TTC549 (cell line): ENCODE results near the gene DPP4.

Experiments
- FAIRE-seq: peaks from 2 replicates; lab custom pipeline; 2012; peaks lifted over from hg19 to GRCh38; lab: Jason Lieb, UNC

DPP4 gene

DNA sequence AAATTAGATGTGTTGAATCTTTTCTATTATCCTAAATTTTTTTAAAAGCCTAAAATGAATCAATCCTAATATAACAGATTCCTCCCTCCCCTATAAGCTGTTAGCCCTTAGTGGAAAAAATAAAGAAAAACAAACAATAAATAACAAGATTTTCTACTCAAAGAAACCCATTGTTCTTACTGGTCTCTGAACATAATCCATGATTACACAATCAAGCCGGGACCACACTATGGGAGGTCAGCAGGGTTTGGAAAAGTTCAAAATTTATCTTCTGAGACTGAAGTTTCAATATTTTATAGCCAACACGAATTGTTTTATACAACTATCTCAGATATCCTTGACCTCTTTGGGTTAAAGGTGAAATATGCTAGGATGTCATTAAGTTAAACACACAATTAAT is 57.9 kb downstream of the DPP4 start:
- FAIRE-seq = no peak

- FAIRE-seq = no peak
Measured at GRCh38 chr2:162014751-162015150, 59.3 kb downstream of the DPP4 start.

DNA sequence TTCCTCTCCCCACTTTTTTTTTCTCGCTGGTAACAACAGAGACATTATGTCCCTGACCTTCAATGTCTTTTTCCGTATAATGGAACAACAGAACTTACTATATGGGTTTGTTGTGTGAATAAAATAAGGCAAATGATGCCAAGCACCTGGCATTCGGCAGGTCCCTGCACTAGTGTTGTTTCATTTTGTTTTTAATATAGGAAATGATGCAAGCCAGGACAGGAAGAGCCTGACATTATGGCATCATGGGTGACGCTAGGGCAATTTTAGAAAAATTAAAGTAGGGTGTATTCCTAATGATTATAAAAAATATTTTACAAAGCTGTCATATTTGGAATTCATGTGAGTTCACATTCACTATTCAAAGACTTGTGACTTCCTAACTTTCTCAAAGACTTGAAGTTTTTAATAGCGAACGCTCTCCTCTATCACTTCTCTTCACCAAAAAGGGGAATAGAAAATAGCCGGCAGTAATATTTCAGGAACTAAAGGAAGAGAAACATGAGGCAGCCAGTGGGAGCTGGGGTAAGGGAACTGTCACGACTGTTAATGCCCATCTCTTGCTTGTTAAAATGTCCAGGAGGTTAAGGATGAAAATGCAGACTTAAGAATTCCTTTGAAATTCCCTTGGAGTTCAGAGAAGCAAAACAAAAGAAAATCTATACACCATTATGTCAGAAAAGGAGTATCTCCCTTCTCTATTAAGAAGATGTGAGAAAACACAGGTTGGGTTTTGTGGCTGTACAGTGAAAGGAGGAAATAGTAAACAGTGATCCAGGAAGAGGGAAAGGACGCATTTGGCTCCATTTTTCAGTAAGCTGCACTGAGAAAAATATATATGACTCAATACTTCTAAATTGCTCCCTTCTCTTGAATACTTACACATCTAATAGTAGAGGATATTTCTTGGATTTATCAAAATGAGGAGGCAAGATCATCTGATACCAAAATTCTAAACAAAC is 60.2 kb downstream of the DPP4 start:
- no peak for FAIRE-seq

DNA sequence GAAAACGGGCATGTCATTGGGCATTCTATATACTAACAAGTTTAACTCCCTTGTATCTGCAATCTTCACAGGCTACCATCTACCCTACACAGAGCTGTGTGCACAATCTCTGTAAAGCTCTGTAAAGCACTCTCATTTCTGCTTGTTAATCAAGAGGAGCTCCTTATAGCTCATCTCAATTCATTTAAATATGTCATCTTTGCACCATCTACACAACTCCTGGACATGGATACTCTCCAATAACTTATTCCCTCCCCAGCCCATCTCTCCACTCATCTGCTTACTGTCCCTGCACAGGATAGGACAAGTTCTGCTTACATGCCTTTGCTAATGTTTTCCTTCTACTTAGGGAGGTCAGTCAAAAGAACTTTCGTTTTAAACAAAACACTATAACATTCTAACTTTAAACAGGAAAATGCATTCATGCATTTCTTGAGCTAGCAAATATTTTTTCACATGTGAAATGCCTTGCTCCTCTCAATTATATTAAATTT is 61.4 kb downstream of the DPP4 start:
- no peak for FAIRE-seq

- no peak for FAIRE-seq
Measured at GRCh38 chr2:162011706-162012564, 62.1 kb downstream of the DPP4 start.

GRCh38 chr2:162009543-162009942 is 64.5 kb downstream of the DPP4 start:
- FAIRE-seq = no peak

DNA sequence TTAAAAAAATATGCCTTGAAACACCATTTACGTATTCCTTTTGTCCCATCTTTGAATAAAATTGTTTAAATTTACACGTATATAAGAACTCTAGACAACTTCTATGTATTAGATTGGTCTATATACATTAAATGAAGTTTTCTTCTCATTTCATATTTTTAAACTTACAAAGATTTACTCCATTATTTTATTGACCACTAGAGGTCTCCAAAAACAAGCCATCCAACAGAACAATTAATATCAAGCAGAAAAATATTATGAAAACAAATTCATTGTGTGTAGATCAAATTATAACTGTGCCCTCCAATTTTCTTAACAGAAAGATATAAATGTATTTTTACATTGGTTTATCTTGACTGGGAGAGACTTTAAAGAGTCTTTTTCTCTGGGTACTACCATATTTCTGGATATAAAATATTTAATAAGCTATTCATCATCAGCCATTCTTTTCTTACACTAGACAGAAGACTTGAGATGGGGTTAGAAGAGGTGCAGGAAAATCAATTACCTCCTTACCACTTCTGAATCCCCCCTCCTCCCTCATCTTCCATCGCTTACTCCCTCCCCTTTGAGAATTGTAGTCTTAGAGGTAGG is 66.5 kb downstream of the DPP4 start:
- peak; percentile 83 for FAIRE-seq

DNA sequence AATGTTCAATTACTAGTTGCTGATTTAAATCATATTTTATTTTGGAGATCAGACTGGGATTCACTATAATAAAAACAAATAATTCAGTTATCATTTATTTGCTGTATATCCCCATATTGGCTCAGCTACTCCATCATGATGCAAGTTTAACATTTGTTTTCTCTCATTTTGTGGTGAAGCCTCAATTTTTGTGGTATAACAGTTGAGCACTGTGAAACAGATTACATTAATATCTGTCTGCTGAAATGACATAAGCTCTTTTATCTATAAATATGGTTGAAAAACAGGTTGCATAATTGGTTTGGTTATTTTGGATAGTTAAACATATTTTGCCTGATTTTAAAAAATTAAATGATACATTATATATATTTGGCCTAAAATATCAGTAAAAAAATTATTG is 67.7 kb downstream of the DPP4 start:
- FAIRE-seq = no peak

DNA sequence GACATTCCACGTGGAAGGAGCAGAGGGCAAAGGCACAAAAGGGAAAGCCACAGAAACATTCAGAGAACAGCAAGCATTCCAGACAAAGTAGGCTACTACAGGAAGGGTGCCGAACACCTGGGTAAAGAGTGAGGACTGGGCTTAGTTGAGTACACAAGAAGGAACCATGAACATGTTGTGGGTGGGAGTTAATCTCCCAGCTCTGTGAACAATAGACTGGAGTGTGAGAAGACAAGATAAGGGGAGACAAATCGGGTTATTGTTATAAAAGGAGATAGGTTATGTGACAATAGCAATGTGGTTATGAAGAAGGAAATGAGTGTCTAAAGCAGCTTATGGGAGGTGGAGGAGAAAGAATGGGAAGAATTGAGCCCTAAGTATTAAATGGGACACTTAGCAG is 70.0 kb downstream of the DPP4 start:
- FAIRE-seq = no peak

DNA sequence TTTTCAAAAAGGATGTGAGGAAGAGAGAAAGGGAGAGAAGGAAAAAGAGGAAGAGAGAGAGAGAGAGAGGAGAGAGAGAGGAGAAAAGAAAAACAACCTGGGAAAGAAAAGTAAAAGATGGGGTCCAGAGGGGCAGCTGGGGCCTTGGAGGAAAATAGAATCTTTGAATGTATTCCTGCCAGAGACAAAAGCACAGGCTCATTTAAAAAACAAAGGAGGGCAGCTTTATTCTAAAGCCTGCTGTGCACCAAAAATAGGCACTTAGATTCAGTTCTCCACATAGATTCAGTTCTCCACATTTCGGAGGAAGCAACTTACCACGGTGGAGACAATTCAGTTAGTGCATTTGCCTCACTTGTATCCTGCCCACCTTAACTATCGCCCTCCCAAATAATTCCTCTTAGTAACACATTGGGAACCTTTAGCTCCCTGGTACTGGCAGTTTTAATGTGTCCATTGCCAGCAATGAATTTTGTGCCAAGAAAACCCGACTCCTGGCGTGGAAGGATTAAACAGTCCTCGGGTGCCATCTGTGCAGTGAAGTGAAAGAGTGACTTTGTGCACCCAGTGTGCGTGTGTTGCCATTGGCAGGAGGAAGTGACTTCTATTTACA is 71.3 kb downstream of the DPP4 start:
- FAIRE-seq = no peak

DNA sequence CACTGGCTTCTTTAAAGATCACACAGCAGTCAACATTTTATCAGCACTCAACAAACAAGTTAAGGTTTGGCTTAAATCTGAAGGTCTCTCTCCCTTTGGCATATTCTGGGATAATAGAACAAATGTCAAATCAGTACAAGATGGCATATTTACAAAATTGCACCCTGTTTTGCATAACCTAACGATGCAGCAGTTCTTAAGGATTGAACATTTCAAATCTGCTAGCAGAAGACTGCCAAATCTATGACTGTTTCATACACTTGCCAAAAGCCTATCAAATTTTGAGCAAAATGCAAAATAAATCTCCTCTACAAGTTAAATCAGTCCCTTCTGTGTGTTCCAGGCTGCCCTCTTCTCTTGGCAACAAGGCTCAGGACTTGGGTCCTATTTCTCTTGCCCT is 73.6 kb downstream of the DPP4 start:
- FAIRE-seq = no peak

- FAIRE-seq = no peak
Measured at GRCh38 chr2:161999321-161999720, 74.7 kb downstream of the DPP4 start.

DNA sequence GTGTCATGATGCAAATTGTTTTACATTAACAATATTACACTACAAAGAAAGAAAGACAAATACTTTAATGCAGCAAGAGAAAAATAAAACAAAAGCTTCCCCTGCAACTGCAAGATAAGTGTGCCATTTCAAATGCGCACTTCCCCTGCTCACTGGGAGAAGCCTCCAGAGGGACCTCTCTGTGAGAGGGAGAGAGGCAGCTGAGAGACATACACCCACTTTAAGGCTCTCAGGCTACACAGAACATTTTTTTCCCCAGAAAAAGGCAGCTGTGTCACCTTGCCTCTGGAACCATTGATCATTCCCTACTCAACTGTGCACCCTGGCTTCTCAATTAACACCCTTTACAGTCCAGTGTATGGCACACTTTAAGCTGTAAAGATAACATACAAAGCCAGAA is 75.2 kb downstream of the DPP4 start:
- FAIRE-seq = no peak

GRCh38 chr2:161997916-161998471 is 76.0 kb downstream of the DPP4 start:
- no peak for FAIRE-seq

GRCh38 chr2:161995553-161996016 is 78.4 kb downstream of the DPP4 start:
- no peak for FAIRE-seq

DNA sequence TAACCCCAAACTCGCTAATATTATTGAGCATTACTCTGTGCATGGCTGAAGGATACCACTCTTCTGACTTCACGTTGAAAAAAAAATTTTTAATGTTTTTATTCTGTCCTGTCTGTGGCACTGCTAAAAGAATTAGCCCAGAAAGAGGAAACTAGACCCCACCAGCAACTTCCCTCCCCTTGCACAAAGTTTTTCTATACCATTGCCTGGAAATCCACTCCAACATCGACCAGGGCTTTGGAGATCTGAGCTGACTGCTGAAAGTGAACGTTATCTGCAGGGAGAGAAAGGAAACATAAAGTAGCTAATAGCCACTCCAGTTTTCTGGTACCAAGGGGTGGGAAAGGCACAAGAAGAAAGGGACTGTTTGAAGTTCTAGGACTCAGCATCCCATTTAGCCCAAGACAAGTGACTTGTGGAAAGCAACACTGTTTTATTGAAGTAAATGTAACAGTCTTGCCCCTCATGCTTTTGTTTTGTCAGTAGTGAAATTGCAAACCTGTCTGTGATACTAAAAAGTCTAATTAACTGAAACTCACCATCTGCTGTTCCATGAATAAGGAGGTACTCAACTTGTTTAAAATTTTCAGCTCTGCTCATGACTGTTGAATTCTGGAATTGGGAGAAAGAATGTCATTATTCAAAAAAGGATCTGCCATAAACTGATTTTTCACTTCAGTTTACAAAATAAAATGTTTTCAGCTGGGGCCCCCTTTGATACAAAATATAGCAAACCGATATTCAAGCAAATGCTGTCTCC is 79.1 kb downstream of the DPP4 start:
- FAIRE-seq = no peak

- no peak for FAIRE-seq
Measured at GRCh38 chr2:161992531-161992930, 81.5 kb downstream of the DPP4 start.

- FAIRE-seq = no peak
Measured at GRCh38 chr2:161991991-161992390, 82.0 kb downstream of the DPP4 start.

DNA sequence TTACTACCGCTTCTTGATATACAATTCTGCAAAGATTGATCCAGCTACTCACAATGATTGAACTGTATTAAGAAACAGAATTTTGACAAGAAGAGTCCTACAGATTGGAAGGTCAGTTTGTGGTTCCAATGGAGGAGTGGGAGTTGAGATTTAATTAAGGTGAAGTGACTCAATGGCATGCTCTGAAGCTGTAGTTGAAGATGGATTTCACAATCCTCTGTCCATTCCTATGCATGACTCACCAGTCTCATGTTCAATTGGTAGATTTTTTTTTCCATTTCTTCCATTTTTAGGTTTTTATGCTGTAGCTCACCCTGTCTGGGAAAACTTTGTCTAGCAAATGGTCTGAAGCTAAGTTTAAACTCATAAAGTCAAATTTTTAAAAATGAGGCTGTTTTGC is 83.3 kb downstream of the DPP4 start:
- no peak for FAIRE-seq

DNA sequence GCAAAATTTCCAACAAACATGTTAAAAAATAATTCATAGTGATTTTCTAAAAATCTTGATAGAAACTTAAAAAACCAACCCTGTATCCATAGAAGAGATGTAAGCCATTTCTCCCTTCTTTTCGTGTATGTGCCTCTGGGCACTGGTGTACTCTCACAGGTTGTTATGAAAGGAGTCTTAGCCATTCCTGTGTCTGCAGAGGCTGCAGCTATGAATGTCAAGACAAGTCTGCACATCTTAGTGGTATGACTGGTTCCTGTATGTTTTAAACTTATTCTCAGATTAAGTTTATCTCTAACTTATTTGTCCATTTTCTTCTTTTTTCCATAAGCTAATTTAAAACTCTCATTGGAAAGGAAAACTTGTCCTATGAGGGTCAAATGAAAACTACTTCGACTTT is 84.0 kb downstream of the DPP4 start:
- FAIRE-seq = no peak

DNA sequence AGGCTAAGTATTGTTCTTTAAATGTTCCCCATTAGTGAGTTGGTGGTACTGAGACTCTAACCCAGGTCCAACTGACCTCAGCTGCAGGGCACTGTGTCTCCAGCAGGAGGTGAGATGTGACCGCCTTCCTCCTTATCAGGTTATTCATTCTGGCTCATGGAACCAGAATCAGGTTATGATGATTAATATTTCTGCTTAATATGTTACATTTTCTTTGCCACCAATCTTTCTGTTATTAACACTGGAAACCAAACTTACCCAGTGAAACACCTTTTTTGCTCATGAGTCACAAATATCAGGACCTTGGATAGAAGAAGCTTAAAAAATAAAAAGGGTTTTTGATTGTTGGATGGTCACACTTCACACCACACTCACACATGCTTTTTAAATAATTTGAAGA is 85.4 kb downstream of the DPP4 start:
- FAIRE-seq = no peak
